ENCODE data around the gene FAM174C.

Gene FAM174C

GRCh38 chr19:1275976-1276627, 772 bp downstream of the FAM174C start:
- no peak for DNase-seq

DNA sequence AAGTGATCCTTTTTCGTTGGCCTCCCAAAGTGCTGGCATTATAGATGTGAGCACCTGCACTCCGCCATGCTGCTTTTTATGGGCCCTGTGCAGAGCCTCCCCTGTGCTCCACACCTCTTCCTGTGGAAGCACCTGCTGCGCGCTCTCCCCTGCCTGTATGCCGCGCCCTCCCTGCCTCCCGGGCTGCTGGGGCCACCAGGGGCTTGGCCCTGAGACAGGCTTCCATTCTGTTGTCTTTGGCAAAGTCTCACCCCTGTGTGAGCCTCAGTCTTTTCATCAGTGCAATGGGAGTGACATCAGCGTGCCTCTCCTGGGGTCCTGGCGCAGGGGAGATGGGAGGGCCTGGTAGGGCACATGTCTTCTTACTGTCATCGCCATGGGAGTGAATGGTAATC, 1.3 kb downstream of the FAM174C start:
- no peak for DNase-seq

DNA sequence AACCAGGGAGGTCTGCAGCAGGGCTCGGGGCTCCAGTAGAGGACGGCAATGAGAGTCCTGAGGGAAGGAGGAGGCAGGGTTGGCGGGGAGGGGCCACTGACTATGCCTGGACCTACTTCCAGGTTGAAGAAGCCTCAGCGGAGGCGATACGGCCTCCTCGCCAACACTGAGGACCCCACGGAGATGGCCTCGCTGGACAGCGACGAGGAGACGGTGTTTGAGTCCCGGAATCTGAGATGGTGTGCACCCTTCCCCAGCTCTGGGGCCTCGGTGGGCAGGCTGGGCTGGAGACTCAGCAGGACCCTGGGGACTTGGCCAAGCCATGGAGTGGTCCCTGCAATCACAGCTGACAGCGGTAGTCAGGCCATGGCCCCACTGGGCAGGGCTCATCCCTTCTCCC, 1.7 kb downstream of the FAM174C start:
- DNase-seq, result no peak

DNA sequence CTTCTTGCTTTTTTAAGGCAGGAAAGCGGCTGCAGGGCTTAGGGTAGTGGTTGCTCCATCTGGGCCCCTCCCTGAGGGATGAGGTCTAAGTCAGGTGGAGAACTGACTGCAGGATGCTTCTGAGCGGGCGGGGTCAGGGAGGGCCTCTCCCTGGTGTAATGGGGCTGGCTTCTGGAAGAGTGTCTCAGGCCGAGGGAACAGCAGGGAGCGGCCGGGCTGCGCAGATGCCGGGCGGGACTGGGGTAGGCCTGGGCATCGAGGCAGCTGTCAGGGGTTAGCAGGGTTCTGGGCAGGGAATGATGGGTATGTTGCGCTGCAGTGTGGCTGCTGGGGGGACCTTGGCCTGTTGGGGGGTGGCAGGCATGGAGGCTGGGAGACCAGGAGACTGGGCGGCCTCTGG, 2.7 kb downstream of the FAM174C start:
- no peak for DNase-seq

GRCh38 chr19:1278713-1279660, 3.7 kb downstream of the FAM174C start:
- DNase-seq, result no peak

GRCh38 chr19:1279782-1280341, 4.5 kb downstream of the FAM174C start:
- peak; percentile 51 for DNase-seq

DNA sequence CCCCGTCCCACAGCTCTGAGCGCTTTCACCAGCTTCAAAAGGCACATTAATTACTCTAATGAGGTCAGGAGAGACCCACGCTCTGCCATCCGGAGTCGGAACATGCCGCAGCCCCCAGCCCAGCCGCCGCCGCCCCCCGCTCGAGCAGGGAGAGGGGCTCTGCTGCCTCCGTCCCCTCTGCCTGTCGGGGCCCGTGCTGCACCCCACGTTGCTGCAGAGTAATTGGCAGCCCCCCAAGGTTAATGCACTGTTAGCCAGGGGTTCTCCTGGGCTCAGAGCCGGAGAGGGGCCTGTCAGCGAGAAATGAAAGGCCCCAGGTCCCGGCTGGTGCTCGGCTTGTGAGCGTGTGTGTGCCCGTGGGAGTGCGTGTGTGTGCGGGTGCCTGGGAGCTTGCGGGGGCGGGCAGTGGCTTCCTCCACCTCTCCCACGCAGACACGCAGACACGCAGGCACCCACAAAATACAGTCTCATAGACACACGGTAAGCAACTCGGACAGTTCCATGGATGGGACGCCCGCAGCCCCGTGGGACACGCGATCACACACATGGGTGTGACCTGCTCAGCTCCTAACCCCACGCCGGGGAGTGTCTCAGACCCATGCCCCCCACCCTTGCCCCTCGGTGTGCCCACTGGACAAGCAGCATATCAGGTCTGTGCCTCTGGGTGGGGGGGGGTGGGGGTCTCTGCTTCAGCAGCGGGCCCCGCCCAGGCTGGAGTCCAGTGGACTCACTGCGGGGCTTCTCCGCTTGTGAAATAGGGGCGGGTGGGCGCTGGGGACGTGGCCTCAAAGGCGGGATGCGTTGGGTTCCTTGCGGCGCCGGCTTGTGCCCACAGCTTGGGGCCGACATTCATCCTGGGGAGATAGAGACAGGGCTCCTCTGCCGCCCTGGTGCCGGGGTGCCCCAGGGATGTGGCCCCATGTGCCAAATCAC, 5.6 kb downstream of the FAM174C start:
- DNase-seq, result no peak

GRCh38 chr19:1281569-1282287, 6.4 kb downstream of the FAM174C start:
- no peak for DNase-seq

DNA sequence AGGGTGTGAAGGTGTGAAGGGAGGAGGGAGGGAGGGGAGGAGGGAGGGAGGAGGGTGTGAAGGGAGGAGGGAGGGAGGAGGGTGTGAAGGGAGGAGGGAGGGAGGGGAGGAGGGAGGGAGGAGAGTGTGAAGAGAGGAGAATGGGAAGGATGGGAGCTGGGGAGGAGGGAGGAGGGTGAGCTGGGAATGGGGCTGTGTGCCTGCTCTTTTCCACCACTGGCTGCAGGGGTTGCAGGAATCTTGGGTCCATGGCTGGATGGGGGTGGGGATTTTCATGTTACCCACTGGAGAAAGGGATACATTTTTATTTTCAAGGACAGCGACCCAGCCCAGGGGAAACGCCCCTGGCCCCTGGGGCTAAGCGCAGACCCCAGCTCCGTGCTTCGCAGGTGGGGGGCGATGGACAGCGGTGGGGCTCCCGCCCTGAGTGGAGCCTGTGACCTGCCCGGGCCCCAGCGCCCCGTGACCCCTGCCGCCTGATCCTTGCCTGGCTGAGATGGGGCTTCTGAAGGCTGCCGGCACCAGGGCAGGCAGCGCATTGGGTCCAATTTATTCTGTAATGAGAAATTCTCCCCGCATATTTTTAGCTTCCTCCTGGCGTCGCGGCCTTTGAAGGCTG, 7.4 kb downstream of the FAM174C start:
- DNase-seq, result no peak

- no peak for DNase-seq
These were observed 8.0 kb downstream of the FAM174C start for GRCh38 chr19:1283207-1283916.

DNA sequence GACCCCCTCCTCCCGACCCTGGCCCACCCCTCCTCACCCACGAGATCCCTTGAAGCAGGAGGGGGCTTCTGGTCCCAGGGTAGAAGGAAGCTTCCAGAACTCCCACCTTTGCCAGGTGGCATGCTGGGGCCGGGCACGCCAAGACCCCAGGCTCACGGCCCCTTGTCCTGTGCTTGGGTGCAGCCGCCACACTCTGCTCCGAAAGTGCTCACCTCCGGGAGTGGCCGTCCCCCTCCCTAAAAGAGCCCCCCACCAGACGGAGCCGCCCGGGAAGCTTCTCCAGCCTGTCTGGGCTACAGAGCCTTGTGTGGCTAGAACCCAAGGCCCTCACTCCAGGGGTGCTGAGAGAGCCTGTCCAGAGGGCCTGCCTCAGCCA, 8.6 kb downstream of the FAM174C start:
- no peak for DNase-seq

DNA sequence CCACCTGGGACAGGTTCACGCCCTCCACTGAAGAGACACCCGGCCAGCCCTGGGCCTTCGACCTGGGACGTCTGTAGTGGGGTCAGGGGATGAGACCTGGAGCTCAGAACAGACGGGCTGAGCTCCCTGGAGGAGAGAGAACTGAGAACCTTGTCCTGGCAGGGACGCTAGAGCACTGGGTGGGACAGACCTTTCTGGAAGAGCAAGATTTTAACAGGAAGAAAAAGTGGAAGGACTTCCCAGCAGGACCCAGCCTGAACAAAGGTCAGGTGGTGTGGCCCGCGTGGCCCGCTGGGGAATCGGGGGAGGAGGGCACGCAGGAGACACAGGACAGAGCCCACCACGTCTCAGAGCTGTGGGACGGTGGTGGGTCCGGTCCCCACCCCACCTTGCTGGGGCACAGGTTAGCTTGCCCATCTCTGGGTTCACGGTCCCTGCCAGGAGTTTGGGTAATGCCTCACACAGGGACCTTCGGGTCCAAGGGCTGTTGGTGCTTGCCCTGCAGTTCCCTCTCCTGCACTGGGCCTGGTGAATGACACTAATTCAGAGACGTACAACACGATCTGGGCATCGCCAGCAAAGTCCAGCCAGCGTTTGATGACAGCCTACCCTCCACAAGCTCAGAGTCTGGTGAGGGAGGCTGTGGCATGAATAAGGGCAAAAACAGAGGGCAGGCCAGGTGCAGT, 9.1 kb downstream of the FAM174C start:
- no peak for DNase-seq

DNA sequence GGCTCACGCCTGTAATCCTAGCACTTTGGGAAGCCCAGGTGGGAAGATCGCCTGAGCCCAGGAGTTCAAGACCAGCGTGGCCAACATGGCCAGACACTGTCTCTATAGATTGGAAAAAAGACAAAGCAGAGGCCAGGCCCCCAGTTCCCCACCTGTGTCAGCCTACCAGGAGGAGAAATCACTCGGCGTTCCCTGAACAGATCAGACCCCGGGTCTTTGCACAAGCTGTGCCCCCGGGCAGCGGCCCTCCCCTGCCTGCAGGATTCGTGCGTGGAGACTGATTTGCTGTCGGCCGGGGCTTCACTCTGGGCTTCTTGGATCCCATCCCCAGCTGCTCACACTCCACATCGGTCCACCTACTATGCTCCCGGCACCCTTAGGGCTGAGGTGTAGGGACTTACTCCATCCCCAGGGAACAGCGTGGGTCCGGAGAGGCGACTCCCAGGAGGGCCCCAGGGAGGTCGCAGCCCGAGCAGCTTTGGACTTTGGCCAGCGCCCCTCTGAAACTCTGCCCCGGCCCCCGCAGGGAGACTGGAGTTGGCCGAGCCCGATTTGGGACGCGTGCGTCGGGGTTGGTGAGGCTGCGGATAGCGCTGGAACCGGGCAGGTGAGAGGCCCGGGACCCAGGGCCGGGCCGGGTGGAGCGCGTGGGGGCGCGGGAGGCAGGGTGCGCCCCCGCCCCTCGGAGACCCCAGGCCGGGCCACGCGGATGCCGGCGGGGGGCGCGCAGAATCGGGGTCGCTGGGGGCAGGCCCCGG, 9.8 kb downstream of the FAM174C start:
- DNase-seq, result no peak

GRCh38 chr19:1285737-1286360, 10.5 kb downstream of the FAM174C start, which contains the start of gene EFNA2:
TSS of gene EFNA2 (plus strand) at chr19:1285873. CDS start at chr19:1286169, 296 bp downstream.
- no peak for DNase-seq

- DNase-seq, result no peak
These were observed 11.4 kb downstream of the FAM174C start for GRCh38 chr19:1286487-1287353.

GRCh38 chr19:1287354-1288225, 12.3 kb downstream of the FAM174C start:
- DNase-seq, result no peak

- DNase-seq, result no peak
These were observed 12.9 kb downstream of the FAM174C start for GRCh38 chr19:1288226-1288612.
